Keratinocyte (primary cell): Measurements from ENCODE around the gene WTIP. TPM values are rescaled to one million over a fixed set of nuclear protein-coding genes. Genes with fewer than 3 reads are reported as not detected.

Experiments
- DNase-seq: peaks from one replicate; pipeline ENCODE4 v3.0.0-alpha.2; 2011; ENCODE audit warnings: low read depth, missing footprints, low spot score
- FAIRE-seq: peaks from 2 replicates; lab custom pipeline; 2011; peaks lifted over from hg19 to GRCh38; lab: Jason Lieb, UNC
- H2AFZ ChIP-seq: 2 replicates; pipeline ENCODE4 v1.6.0; 2012; ENCODE audit warnings: low read length, control low read depth, inconsistent platforms; ENCODE audit not compliant: control insufficient read depth
- H3K27ac ChIP-seq: 2 replicates; pipeline ENCODE4 v1.5.1; 2011; ENCODE audit warnings: low read length; ENCODE audit not compliant: control insufficient read depth, insufficient read depth
- H3K27me3 ChIP-seq: 3 replicates; pipeline ENCODE4 v1.6.0; 2011; ENCODE audit warnings: low read length; ENCODE audit not compliant: control insufficient read depth, insufficient read depth; ENCODE audit errors: extremely low read depth
- H3K36me3 ChIP-seq, 2 experiments: 2 replicates in 1 of 2; 3 replicates in 1 of 2; pipeline ENCODE4 v1.5.1; 2011; ENCODE audit warnings: low read length in 2 of 2, mild to moderate bottlenecking in 1 of 2; ENCODE audit not compliant: control insufficient read depth in 2 of 2, insufficient read depth in 2 of 2; ENCODE audit errors: extremely low read depth in 1 of 2
- H3K4me1 ChIP-seq: 3 replicates; pipeline ENCODE4 v1.5.1; 2011; ENCODE audit warnings: low read length; ENCODE audit not compliant: control insufficient read depth, insufficient read depth; ENCODE audit errors: extremely low read depth
- H3K4me2 ChIP-seq: 3 replicates; pipeline ENCODE4 v1.6.0; 2011; ENCODE audit warnings: low read depth, low read length; ENCODE audit not compliant: control insufficient read depth, insufficient read depth; ENCODE audit errors: extremely low read depth
- H3K4me3 ChIP-seq, 3 experiments: fragments of 200-600 bp in 1 of 3; sonication (generic) in 1 of 3; 2 replicates in 2 of 3; 3 replicates in 1 of 3; pipeline ENCODE4 v1.5.1; 2011 to 2016; ENCODE audit warnings: low read length in 3 of 3, mild to moderate bottlenecking in 3 of 3, control low read depth in 2 of 3, inconsistent platforms in 1 of 3, low read depth in 1 of 3, mixed read lengths in 1 of 3, mixed run types in 1 of 3, moderate library complexity in 1 of 3; ENCODE audit not compliant: control insufficient read depth in 2 of 3, insufficient read depth in 2 of 3; ENCODE audit errors: extremely low read depth in 1 of 3
- H3K79me2 ChIP-seq: 2 replicates; pipeline ENCODE4 v1.6.0; 2012; ENCODE audit warnings: low read length; ENCODE audit not compliant: control insufficient read depth, insufficient read depth
- H3K9ac ChIP-seq: 3 replicates; pipeline ENCODE4 v1.6.0; 2011; ENCODE audit warnings: low read length; ENCODE audit not compliant: control insufficient read depth, insufficient read depth; ENCODE audit errors: extremely low read depth
- H3K9me1 ChIP-seq: 3 replicates; pipeline ENCODE4 v1.6.0; 2011; ENCODE audit warnings: low read length; ENCODE audit not compliant: control insufficient read depth, insufficient read depth; ENCODE audit errors: extremely low read depth
- H3K9me3 ChIP-seq: 2 replicates; pipeline ENCODE4 v1.5.1; 2012; ENCODE audit warnings: low read depth, low read length; ENCODE audit not compliant: control insufficient read depth
- H4K20me1 ChIP-seq: 3 replicates; pipeline ENCODE4 v1.6.0; 2011; ENCODE audit warnings: low read length; ENCODE audit not compliant: control insufficient read depth, insufficient read depth; ENCODE audit errors: extremely low read depth
- CTCF ChIP-seq, 3 experiments: IDR thresholded peaks in 1 of 3; conservative IDR thresholded peaks in 1 of 3; optimal IDR thresholded peaks in 1 of 3; 2 replicates in 2 of 3; 3 replicates in 1 of 3; pipeline versions ENCODE3 to v1.5.1; 2011; ENCODE audit warnings: low read length in 3 of 3, mild to moderate bottlenecking in 3 of 3, moderate library complexity in 2 of 3, control low read depth in 1 of 3, inconsistent platforms in 1 of 3; ENCODE audit not compliant: insufficient read depth in 2 of 3; ENCODE audit errors: extremely low read depth in 1 of 3
- EZH2 ChIP-seq: IDR thresholded peaks from one replicate; pipeline ENCODE4 v1.6.1; 2012; ENCODE audit warnings: inconsistent platforms, mild to moderate bottlenecking, low read length, moderate library complexity
- dilution Hi-C: fragments of 300-500 bp; cut with MboI; formaldehyde crosslinking; loops from one replicate; pipeline ENCODE4 v1.7.0; 2020; ENCODE audit warnings: low sequenced_read_pairs; ENCODE audit not compliant: extremely low pct_ligation_motif_present
- polyA plus RNA-seq, 5 experiments: library from polyadenylated mRNA; depleted of rRNA in 3 of 5; stranded (reverse) in 3 of 5; stranded (forward) in 1 of 5; unstranded in 1 of 5; fragments of >200 nt; gene quantifications; 1 replicate in 1 of 5; 2 replicates in 3 of 5; 3 replicates in 1 of 5; pipeline versions ENCODE4 v1.2.1 to v1.2.3, GENCODE V29; 2011 to 2012; ENCODE audit warnings: missing spikeins in 2 of 5, low read depth in 1 of 5, low replicate concordance in 1 of 5

WTIP gene
- polyA plus RNA-seq, 1 donor (not counting 4 experiments of a cell fraction or from before 2014, with no cell fraction given), result 14.5 TPM

GRCh38 chr19:34479396-34479795 lies 2.2 kb upstream of the WTIP start:
- Histone ChIP-seq H2AFZ (no peak overlapping the region), H3K9me1 (no peaks in the 10 kb centered on the region), H3K9ac (no peak overlapping the region), H3K36me3 (no peaks in the 10 kb centered on the region), H3K9me3 (no peaks in the 10 kb centered on the region), H3K27ac (no peak overlapping the region), H4K20me1 (peaks cover 5% of the 10 kb centered on the region), H3K27me3 (no peaks in the 10 kb centered on the region), H3K4me2 (no peak overlapping the region), H3K79me2 (peaks cover 13% of the 10 kb centered on the region), H3K4me1 (peaks cover 15% of the 10 kb centered on the region), H3K4me3 (no peak overlapping the region)
- DNase-seq, result no peak
- TF ChIP-seq CTCF (optimal IDR thresholded peaks at IDR 0.05 in 1 of 3, IDR thresholded peaks at IDR 0.05 in 1 of 3, conservative IDR thresholded peaks at IDR 0.05 in 1 of 3; ENCODE audit: extremely low read depth in 1 of 3, insufficient read depth in 2 of 3, low read length in 3 of 3) (no peak), EZH2 (no peak)
- dilution Hi-C loops, result no loop called here
- no peak for FAIRE-seq

- peaks cover 19% of the 10 kb centered on the region for H3K79me2 ChIP-seq
- no peaks in the 10 kb centered on the region for H3K9me1 ChIP-seq
- no peaks in the 10 kb centered on the region for H3K36me3 ChIP-seq
- H3K9me3 ChIP-seq, result no peaks in the 10 kb centered on the region
- H3K4me1 ChIP-seq, result peaks cover 6% of the 10 kb centered on the region
- H2AFZ ChIP-seq, result no peak overlapping the region
- no peaks in the 10 kb centered on the region for H3K27me3 ChIP-seq
- no peak for TF ChIP-seq EZH2
- TF ChIP-seq CTCF (optimal IDR thresholded peaks at IDR 0.05 in 1 of 3, IDR thresholded peaks at IDR 0.05 in 1 of 3, conservative IDR thresholded peaks at IDR 0.05 in 1 of 3; ENCODE audit: extremely low read depth in 1 of 3, insufficient read depth in 2 of 3, low read length in 3 of 3), result no peak
- H3K9ac ChIP-seq, result no peak overlapping the region
- H4K20me1 ChIP-seq, result peaks cover 4% of the 10 kb centered on the region
- no peak overlapping the region for H3K27ac ChIP-seq
- no peak overlapping the region for H3K4me3 ChIP-seq
- FAIRE-seq (no peak), DNase-seq (no peak)
- H3K4me2 ChIP-seq, result no peak overlapping the region
- dilution Hi-C loops, result no loop called here
These were observed 1.1 kb upstream of the WTIP start for GRCh38 chr19:34480491-34480890.
